ENCODE measurements around the gene BMP4. TPM values are rescaled to one million over a fixed set of nuclear protein-coding genes. Genes with fewer than 3 reads are reported as not detected.
"Not testable (repeated sequence)": the region's sequence is repeated elsewhere in the genome, so short reads cannot be mapped to it uniquely, and the experiment has no call there.

The BMP4 gene
- total RNA-seq = not detected

DNA sequence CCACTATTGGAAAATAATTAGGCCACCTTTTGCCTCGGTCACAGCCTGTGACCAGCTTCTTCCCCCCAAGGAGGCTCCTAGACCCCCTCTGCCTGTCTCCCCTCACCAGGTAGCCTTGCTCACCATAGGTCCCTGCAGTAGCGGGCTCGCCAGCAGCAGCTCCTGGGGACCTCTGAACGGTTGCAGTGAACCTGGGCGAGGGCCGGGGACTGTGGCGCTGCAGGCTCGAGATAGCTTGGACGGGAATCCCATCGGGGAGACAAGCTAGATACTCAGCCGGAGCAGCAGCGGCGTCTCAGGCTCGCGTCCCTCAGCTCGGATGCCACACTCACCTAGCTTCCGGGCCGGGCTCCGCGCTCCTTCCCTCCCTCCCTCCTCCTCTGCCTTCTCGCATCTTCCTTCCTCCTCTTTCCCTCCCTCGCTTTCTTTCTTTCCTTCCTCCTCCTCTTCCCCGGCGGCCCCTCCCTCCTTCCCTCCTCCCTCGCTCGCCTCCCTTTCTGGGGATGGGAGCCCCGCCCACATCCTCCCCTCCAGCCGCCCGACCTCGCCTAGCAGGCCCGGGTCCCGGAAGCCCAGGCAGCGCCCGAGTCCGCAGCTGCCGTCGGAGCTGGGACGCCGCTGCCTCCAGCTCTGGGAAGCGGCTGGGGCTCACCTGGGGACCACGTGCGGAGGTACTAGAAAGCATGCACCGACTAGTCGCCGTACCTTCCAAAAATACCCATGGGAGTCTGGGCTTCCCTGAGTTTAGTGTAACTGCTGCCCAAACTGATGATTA, at the start of gene BMP4:
TSS of gene BMP4 (minus strand) at position 399 of the 775 bp plus-strand sequence. CDS start 4,603 bp downstream, outside the sequence.
- ChIA-PET POLR2A (no interaction called here), CTCF (no interaction called here)

DNA sequence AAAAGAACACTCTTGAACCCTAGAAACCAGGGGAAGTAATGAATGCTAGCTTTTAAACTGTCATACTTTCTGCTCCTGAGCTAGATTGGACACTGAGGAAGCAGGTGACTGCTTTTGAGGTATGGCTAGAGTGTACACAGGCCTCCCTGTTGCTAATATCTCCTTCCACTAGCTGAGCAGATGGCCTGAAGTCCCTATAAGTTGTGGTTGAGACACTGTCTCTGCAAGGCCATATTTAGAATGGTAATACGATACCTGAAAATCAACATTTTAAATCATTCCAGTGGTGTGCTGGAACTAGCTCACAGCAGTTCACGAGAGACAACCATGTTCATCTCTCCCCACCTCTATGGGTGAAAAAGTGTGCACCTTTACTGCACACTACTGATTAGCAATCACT, 46.4 kb upstream of the BMP4 start:
- ChIA-PET CTCF (no interaction called here), POLR2A (no interaction called here)

DNA sequence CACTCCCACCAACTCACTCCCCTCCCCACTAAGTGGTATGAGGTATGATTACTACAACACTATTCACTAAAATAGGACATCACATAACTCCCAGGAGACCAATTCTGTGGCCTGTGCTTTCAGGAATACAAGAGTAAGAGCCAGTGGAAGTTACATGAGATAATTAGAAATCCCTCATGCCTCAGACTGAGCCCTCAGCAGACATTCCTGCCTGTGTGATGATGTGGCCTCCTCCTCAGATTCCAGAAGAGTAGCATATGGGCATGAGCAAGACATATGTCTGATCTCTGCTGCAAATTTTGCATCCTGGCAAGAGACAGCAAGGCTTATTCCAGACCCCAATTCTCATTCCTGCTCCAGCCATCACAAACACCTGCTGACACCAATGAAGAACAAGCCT, 46.0 kb upstream of the BMP4 start:
- ChIA-PET CTCF (no interaction called here), POLR2A (no interaction called here)

GRCh38 chr14:54001189-54001878, 44.7 kb upstream of the BMP4 start:
- CTCF ChIA-PET = no interaction called here
- POLR2A ChIA-PET = no interaction called here

- CTCF ChIA-PET = no interaction called here
- POLR2A ChIA-PET = no interaction called here
Measured at GRCh38 chr14:54000341-54000811, 43.8 kb upstream of the BMP4 start.

DNA sequence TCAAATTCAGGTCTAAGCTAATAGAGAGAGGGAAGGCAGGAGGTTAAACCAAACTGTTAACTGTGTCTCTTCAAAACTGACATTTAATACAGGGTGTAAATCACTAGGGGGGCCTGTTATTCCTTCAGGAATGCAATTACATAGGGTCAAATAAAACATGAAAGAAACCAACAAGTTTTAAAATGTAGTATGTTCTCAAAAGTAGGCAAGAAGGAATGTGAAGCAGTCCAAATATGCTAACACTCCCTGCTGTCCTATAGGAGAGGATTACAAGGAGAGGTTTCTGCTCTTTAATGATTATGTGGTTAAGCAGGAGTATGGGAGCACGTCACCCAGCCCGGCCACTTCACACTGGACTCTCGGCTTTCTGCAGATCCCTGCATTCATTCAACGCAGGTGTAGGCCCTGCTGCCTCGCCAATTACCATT, 42.5 kb upstream of the BMP4 start:
- CTCF ChIA-PET = no interaction called here
- POLR2A ChIA-PET = no interaction called here

DNA sequence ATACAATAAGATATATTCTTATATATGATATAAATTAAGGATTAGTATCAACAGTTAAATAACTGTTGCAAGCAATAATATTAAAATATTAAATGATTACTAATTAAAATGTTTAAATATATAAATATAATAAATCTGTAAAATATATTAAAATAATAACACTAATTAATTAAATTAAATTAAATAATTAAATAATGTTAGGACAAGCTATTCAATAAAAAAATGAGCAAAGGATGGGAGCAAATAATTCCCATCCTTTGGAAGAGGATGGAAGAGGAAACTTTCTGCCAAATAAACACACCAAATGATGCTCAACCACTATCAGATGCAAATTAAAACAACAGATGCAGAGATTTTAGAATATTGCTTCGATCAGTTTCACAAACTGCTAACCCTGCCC, 39.4 kb upstream of the BMP4 start:
- CTCF ChIA-PET = no interaction called here

GRCh38 chr14:53993920-53994607, 37.4 kb upstream of the BMP4 start:
- POLR2A ChIA-PET = no interaction called here
- CTCF ChIA-PET = no interaction called here

More for the DNA sequence above, 39.4 kb upstream of the BMP4 start:
- POLR2A ChIA-PET = no interaction called here

DNA sequence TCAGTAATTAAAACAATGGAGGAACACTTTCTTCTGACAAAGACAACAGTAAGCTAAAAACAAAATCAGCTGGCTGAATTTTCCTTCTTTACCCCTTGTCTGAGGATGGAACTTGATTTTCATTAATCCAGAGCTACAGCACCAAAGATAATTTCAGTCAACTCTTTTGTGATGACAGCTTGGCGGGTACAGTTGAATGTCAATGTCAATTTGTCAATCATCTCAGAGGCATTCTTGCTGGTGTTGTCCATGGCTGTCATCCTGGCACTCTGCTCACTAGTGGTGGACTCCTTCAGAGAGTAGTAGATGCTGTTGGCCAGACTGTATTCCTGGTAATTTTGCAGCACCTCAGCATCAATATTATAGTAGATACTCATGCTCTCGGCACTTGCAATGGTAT, 34.4 kb upstream of the BMP4 start:
- ChIA-PET CTCF (no interaction called here), POLR2A (no interaction called here)

DNA sequence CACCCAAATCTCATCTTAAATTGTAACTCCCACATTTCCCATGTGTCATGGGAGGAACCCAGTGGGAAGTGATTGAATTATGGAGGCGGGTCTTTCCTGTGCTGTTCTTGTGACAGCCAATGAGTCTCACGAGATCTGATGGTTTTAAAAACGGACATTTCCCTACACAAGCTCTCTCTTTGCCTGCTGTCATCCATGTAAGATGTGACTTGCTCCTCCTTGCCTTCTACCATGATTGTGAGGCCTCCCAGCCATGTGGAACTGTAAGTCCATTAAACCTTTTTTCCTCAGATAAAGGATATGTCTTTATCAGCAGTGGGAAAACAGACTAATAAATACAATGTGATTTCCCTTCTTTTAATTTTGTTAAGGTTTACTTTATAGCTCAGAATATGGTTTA, 30.1 kb upstream of the BMP4 start:
- POLR2A ChIA-PET, CTCF ChIA-PET: not testable (repeated sequence)

GRCh38 chr14:53984958-53985357, 28.3 kb upstream of the BMP4 start:
- POLR2A ChIA-PET, CTCF ChIA-PET: not testable (repeated sequence)

GRCh38 chr14:53983112-53983511, 26.5 kb upstream of the BMP4 start:
- POLR2A ChIA-PET = no interaction called here
- CTCF ChIA-PET = no interaction called here

GRCh38 chr14:53982546-53982945, 25.9 kb upstream of the BMP4 start:
- ChIA-PET CTCF (no interaction called here), POLR2A (no interaction called here)

GRCh38 chr14:53979747-53980642, 23.4 kb upstream of the BMP4 start:
- CTCF ChIA-PET = interaction anchor here (0.7 kb wide), 1 partner anchor 154 kb away, joined by 3 read pairs; no protein-coding TSS in a partner anchor
- POLR2A ChIA-PET = no interaction called here

GRCh38 chr14:53979113-53979681, 22.6 kb upstream of the BMP4 start:
- ChIA-PET CTCF (no interaction called here), POLR2A (no interaction called here)

GRCh38 chr14:53978194-53978593, 21.6 kb upstream of the BMP4 start:
- ChIA-PET CTCF (no interaction called here), POLR2A (no interaction called here)

- CTCF ChIA-PET = no interaction called here
Measured at GRCh38 chr14:53975444-53975843, 18.8 kb upstream of the BMP4 start.

DNA sequence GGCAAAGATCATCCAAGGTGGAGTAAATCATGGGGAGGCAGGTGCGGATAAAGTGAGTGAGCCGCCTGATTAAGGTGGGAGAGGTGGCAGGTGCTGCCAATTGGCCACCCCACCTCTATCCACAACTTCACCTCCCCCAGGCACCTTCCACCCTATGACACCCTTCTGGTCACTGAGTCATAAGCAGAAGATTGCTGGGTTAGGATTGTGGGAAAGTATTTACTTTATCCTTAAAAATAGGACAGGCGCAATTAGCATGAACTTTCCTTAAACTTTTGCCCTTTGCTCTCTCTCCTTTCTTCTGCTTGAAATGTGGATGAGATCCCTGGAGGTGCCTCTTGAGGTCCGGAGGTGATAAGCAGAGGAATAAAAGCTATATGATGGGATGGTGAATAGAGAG, 14.9 kb upstream of the BMP4 start:
- ChIA-PET CTCF (no interaction called here), POLR2A (no interaction called here)

More at GRCh38 chr14:53975444-53975843, 18.8 kb upstream of the BMP4 start:
- POLR2A ChIA-PET = no interaction called here

DNA sequence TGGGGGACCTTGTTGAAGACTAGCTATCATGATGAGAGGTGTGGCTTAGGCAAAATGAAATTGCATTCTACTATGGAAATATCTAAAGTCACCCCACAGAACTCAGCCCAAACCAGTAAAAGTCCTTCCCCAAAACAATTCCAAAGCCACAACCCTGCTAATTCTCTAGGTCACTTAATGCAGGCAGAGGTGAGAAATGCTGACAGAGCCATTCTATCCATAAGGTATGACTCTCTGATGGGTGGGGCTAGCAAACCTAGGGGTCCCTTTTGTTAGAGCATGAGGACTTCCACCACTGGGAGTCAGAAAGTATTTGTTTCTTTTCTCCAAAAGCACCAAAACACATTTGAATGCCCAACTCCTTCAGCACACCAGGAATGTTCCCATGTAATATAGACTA, 12.7 kb upstream of the BMP4 start:
- CTCF ChIA-PET = no interaction called here
- POLR2A ChIA-PET = no interaction called here

DNA sequence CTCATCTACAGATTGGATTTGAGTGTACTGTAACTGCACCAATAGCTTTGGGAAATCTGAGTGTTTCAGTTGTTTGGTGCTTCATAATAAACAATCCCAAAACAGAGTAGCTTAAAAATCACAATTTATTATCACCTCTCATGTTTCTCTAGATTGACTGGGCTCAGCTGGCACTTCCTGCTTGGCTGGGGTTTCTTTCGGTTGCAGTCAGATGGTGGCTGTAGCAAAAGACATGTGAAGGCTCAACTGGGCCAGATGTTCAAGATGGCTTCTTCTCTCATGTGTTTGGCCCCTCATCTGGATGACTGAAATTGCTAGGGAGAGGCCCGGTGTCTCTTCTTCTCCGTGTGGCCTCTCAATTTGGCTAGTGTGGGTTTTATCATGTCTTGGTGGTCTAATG, 12.1 kb upstream of the BMP4 start:
- ChIA-PET CTCF (no interaction called here), POLR2A (no interaction called here)
